ENCODE measurements around the gene TRIM56. TPM values are rescaled to one million over a fixed set of nuclear protein-coding genes. Genes with fewer than 3 reads are reported as not detected.
"Not testable (repeated sequence)": the region's sequence is repeated elsewhere in the genome, so short reads cannot be mapped to it uniquely, and the experiment has no call there.

The TRIM56 gene
- total RNA-seq: 10 to 100 TPM; 66.8 to 67.9 TPM

- CTCF ChIA-PET: interaction anchor here (0.6 to 2.1 kb wide), 9 partner anchors 8 to 253 kb away, joined by 3 to 11 read pairs (median 5); no protein-coding TSS in a partner anchor
- POLR2A ChIA-PET: interaction anchor here (0.6 to 2.6 kb wide), 15 partner anchors 10 to 657 kb away, joined by 3 to 12 read pairs (median 4); partner anchors contain the start of genes PLOD3, POP7, SERPINE1 and SRRT
- H3K27me3 Mint-ChIP-seq (ENCODE audit: low read depth): peaks cover 4% of the 10 kb centered on the region
Measured at GRCh38 chr7:101085162-101085964, at the start of gene TRIM56. Gene TRIM56 (plus strand): TSS chr7:101085481. CDS start chr7:101087313, 1,832 bp downstream.

GRCh38 chr7:101035941-101036340 is 49.3 kb upstream of the TRIM56 start:
- ChIA-PET CTCF (no interaction called here), POLR2A (no interaction called here)
- Mint-ChIP-seq H3K36me3 (ENCODE audit: low read depth) (no peaks in the 10 kb centered on the region), H3K9me3 (ENCODE audit: insufficient read depth) (no peaks in the 10 kb centered on the region), H3K4me1 (ENCODE audit: low read depth) (no peaks in the 10 kb centered on the region), H3K27me3 (ENCODE audit: low read depth) (peaks cover 3% of the 10 kb centered on the region), H3K27ac (no peak overlapping the region), H3K4me3 (no peak overlapping the region)
- DNase-seq: no peak
- no peak for ATAC-seq

More at GRCh38 chr7:101085162-101085964, at the start of gene TRIM56:
- peak within 1 kb of the TSS; percentile 100 for H3K27ac Mint-ChIP-seq
- H3K36me3 Mint-ChIP-seq (ENCODE audit: low read depth): peaks cover 24% of the 10 kb centered on the region
- peak; percentile 90 for DNase-seq
- peak within 1 kb of the TSS; percentile 98 for H3K4me3 Mint-ChIP-seq
- peak; percentile 94 for ATAC-seq
- no peaks in the 10 kb centered on the region for H3K9me3 Mint-ChIP-seq (ENCODE audit: insufficient read depth)
- peaks cover 35% of the 10 kb centered on the region for H3K4me1 Mint-ChIP-seq (ENCODE audit: low read depth)

- ATAC-seq; H3K9me3 Mint-ChIP-seq (ENCODE audit: insufficient read depth); H3K36me3 Mint-ChIP-seq (ENCODE audit: low read depth); CTCF ChIA-PET; H3K4me1 Mint-ChIP-seq (ENCODE audit: low read depth); H3K27me3 Mint-ChIP-seq (ENCODE audit: low read depth); H3K4me3 Mint-ChIP-seq; H3K27ac Mint-ChIP-seq; DNase-seq; POLR2A ChIA-PET: not testable (repeated sequence)
Measured at GRCh38 chr7:101041283-101041682, 44.0 kb upstream of the TRIM56 start.

GRCh38 chr7:101058355-101058754 is 26.9 kb upstream of the TRIM56 start:
- H3K4me1 Mint-ChIP-seq (ENCODE audit: low read depth): no peaks in the 10 kb centered on the region
- peaks cover 16% of the 10 kb centered on the region for H3K27me3 Mint-ChIP-seq (ENCODE audit: low read depth)
- H3K36me3 Mint-ChIP-seq (ENCODE audit: low read depth): no peaks in the 10 kb centered on the region
- peak; percentile 74 for DNase-seq
- POLR2A ChIA-PET: interaction anchor here (1.1 kb wide), 1 partner anchor 163 kb away, joined by 4 read pairs; the partner anchor contains the start of gene ACHE
- CTCF ChIA-PET: interaction anchor here (0.7 to 2.3 kb wide), 15 partner anchors 9 to 353 kb away, joined by 3 to 14 read pairs (median 5); partner anchors contain the start of genes ACHE, POP7 and UFSP1
- no peak for ATAC-seq
- no peaks in the 10 kb centered on the region for H3K9me3 Mint-ChIP-seq (ENCODE audit: insufficient read depth)
- H3K4me3 Mint-ChIP-seq: no peak overlapping the region
- H3K27ac Mint-ChIP-seq: no peak overlapping the region

GRCh38 chr7:101059620-101059942 is 25.7 kb upstream of the TRIM56 start:
- no peaks in the 10 kb centered on the region for H3K36me3 Mint-ChIP-seq (ENCODE audit: low read depth)
- H3K27ac Mint-ChIP-seq: no peak overlapping the region
- no peaks in the 10 kb centered on the region for H3K4me1 Mint-ChIP-seq (ENCODE audit: low read depth)
- H3K9me3 Mint-ChIP-seq (ENCODE audit: insufficient read depth): no peaks in the 10 kb centered on the region
- no peak for ATAC-seq
- CTCF ChIA-PET: interaction anchor here (1.2 to 2.3 kb wide), 6 partner anchors 10 to 170 kb away, joined by 3 to 14 read pairs (median 8); partner anchors contain the start of genes ACHE and UFSP1
- no peak overlapping the region for H3K4me3 Mint-ChIP-seq
- H3K27me3 Mint-ChIP-seq (ENCODE audit: low read depth): peaks cover 21% of the 10 kb centered on the region
- POLR2A ChIA-PET: no interaction called here
- DNase-seq: no peak

- no peaks in the 10 kb centered on the region for H3K36me3 Mint-ChIP-seq (ENCODE audit: low read depth)
- DNase-seq (no peak), ATAC-seq (no peak)
- H3K27me3 Mint-ChIP-seq (ENCODE audit: low read depth): peaks cover 19% of the 10 kb centered on the region
- CTCF ChIA-PET: interaction anchor here (1.4 kb wide), 1 partner anchor 163 kb away, joined by 4 read pairs; no protein-coding TSS in a partner anchor
- H3K4me1 Mint-ChIP-seq (ENCODE audit: low read depth): no peaks in the 10 kb centered on the region
- no peak overlapping the region for H3K4me3 Mint-ChIP-seq
- no peak overlapping the region for H3K27ac Mint-ChIP-seq
- POLR2A ChIA-PET: no interaction called here
- H3K9me3 Mint-ChIP-seq (ENCODE audit: insufficient read depth): no peaks in the 10 kb centered on the region
Measured at GRCh38 chr7:101060992-101061391, 24.3 kb upstream of the TRIM56 start.

GRCh38 chr7:101064176-101064550 is 21.1 kb upstream of the TRIM56 start:
- H3K27ac Mint-ChIP-seq; ATAC-seq; H3K36me3 Mint-ChIP-seq (ENCODE audit: low read depth); H3K9me3 Mint-ChIP-seq (ENCODE audit: insufficient read depth); CTCF ChIA-PET; DNase-seq; POLR2A ChIA-PET; H3K4me3 Mint-ChIP-seq; H3K4me1 Mint-ChIP-seq (ENCODE audit: low read depth): not testable (repeated sequence)
- H3K27me3 Mint-ChIP-seq (ENCODE audit: low read depth): peaks cover 11% of the 10 kb centered on the region

- H3K9me3 Mint-ChIP-seq (ENCODE audit: insufficient read depth); H3K4me3 Mint-ChIP-seq; DNase-seq; CTCF ChIA-PET; POLR2A ChIA-PET; ATAC-seq; H3K4me1 Mint-ChIP-seq (ENCODE audit: low read depth); H3K27ac Mint-ChIP-seq; H3K36me3 Mint-ChIP-seq (ENCODE audit: low read depth): not testable (repeated sequence)
- H3K27me3 Mint-ChIP-seq (ENCODE audit: low read depth): peaks cover 11% of the 10 kb centered on the region
Measured at GRCh38 chr7:101065162-101065561, 20.1 kb upstream of the TRIM56 start.

GRCh38 chr7:101066141-101066832 is 19.0 kb upstream of the TRIM56 start:
- H3K9me3 Mint-ChIP-seq (ENCODE audit: insufficient read depth): no peaks in the 10 kb centered on the region
- no peaks in the 10 kb centered on the region for H3K36me3 Mint-ChIP-seq (ENCODE audit: low read depth)
- ChIA-PET CTCF (no interaction called here), POLR2A (no interaction called here)
- H3K4me3 Mint-ChIP-seq: no peak overlapping the region
- H3K27me3 Mint-ChIP-seq (ENCODE audit: low read depth): peaks cover 11% of the 10 kb centered on the region
- H3K4me1 Mint-ChIP-seq (ENCODE audit: low read depth): no peaks in the 10 kb centered on the region
- no peak overlapping the region for H3K27ac Mint-ChIP-seq
- DNase-seq: no peak
- no peak for ATAC-seq

- Mint-ChIP-seq H3K9me3 (ENCODE audit: insufficient read depth) (no peaks in the 10 kb centered on the region), H3K27ac (no peak overlapping the region), H3K4me1 (ENCODE audit: low read depth) (no peaks in the 10 kb centered on the region), H3K4me3 (no peak overlapping the region), H3K27me3 (ENCODE audit: low read depth) (peaks cover 14% of the 10 kb centered on the region), H3K36me3 (ENCODE audit: low read depth) (no peaks in the 10 kb centered on the region)
- POLR2A ChIA-PET: interaction anchor here (0.6 kb wide), 1 partner anchor 262 kb away, joined by 3 read pairs; no protein-coding TSS in a partner anchor
- ATAC-seq (no peak), DNase-seq (no peak)
- CTCF ChIA-PET: interaction anchor here (0.6 kb wide), 1 partner anchor 124 kb away, joined by 3 read pairs; no protein-coding TSS in a partner anchor
Measured at GRCh38 chr7:101066833-101067177, 18.5 kb upstream of the TRIM56 start.

- CTCF ChIA-PET: no interaction called here
- Mint-ChIP-seq H3K36me3 (ENCODE audit: low read depth) (no peaks in the 10 kb centered on the region), H3K27me3 (ENCODE audit: low read depth) (peaks cover 16% of the 10 kb centered on the region), H3K4me3 (no peak overlapping the region), H3K27ac (no peak overlapping the region), H3K4me1 (ENCODE audit: low read depth) (no peaks in the 10 kb centered on the region), H3K9me3 (ENCODE audit: insufficient read depth) (no peaks in the 10 kb centered on the region)
- no peak for ATAC-seq
- DNase-seq: no peak
- POLR2A ChIA-PET: no interaction called here
Measured at GRCh38 chr7:101068401-101068800, 16.9 kb upstream of the TRIM56 start.
